Ectodermal cell (in vitro differentiated cells): ENCODE results near the gene KCNH6.

Experiments
- H3K27ac ChIP-seq: 2 replicates; pipeline ENCODE4 v1.7.0; 2013; ENCODE audit warnings: mild to moderate bottlenecking, low read depth, low read length; ENCODE audit not compliant: insufficient read depth, poor library complexity, severe bottlenecking
- H3K27me3 ChIP-seq: 2 replicates; pipeline ENCODE4 v1.7.0; 2013; ENCODE audit warnings: mild to moderate bottlenecking, low read length; ENCODE audit not compliant: insufficient read depth, control insufficient read depth, poor library complexity, severe bottlenecking
- H3K36me3 ChIP-seq: one replicate; pipeline ENCODE4 v1.7.0; 2013; ENCODE audit warnings: low read length; ENCODE audit not compliant: control insufficient read depth, insufficient read depth
- H3K4me1 ChIP-seq: one replicate; pipeline ENCODE4 v1.7.0; 2013; ENCODE audit warnings: low read length; ENCODE audit not compliant: control insufficient read depth, insufficient read depth
- H3K4me3 ChIP-seq: 2 replicates; pipeline ENCODE4 v1.7.0; 2013; ENCODE audit warnings: low read depth, low read length, control low read depth; ENCODE audit not compliant: insufficient read depth
- H3K9me3 ChIP-seq: 2 replicates; pipeline ENCODE4 v1.7.0; 2013; ENCODE audit warnings: mild to moderate bottlenecking, low read length, moderate library complexity; ENCODE audit not compliant: control insufficient read depth
- WGBS, 2 experiments: methylation state at CpG; one replicate each; pipeline ENCODE4 v1.1.7; 2013; ENCODE audit warnings: missing lambda C conversion rate in 2 of 2; 5-methylcytosine and 5-hydroxymethylcytosine counted together

KCNH6 gene

DNA sequence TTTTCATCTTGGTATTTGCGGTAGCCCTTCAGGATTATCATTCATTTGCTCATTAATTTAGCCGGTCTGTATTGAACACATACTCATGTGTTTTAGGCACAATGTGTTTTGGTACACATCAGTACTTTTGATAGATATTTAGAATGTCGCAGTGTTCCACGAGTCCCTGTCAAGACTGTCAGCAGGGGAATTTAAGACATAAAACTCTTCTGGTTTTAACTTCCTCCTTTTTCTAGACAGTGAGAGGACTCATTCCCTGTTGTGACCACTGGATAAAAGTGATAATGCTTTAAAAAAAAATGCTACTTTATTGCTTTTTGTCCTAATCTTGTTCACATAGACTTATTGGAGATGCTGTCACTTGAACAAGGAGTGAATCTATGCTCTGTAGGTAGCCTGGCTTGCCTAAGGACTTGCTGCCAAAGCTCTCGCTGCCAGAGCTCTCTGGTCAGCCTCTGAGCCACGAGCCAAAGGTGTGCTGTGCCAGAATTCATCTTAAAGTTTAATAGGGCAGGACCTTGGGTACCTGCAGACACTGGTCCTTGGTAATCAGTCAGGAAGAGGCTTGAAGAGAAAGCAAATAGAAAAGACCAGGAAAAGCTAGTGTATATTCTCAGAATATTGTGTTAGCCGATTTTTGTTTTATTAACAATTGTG, 32.5 kb downstream of the KCNH6 start:
- WGBS, 2 experiments, result 95% methylated on average over 7 of the region's 7 CpGs
- H3K27me3 ChIP-seq, result no peaks in the 10 kb centered on the region
- H3K4me3 ChIP-seq, result no peak overlapping the region
- no peak overlapping the region for H3K27ac ChIP-seq
- peaks cover 4% of the 10 kb centered on the region for H3K4me1 ChIP-seq
- no peaks in the 10 kb centered on the region for H3K9me3 ChIP-seq
- no peaks in the 10 kb centered on the region for H3K36me3 ChIP-seq

DNA sequence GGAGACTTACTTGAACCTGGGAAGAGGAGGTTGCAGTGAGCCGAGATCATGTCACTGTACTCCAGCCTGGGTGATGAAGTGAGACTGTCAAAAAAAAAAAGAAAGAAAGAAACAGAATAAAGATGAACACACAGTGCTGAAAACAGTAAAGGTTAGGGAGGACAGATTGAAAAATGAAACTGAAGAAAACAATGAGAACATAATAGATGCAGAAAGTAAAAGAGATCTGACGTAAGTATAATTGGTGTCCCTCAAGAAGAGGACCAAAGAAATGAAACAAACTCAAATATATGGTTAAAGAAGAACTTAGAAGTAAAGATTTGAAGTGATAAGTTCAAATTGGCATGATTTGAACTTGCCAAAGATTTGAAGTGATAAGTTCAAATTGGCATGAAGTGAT, 34.3 kb downstream of the KCNH6 start:
- Histone ChIP-seq H3K4me1 (no peaks in the 10 kb centered on the region), H3K9me3 (no peaks in the 10 kb centered on the region), H3K27ac (no peak overlapping the region), H3K27me3 (no peaks in the 10 kb centered on the region), H3K4me3 (no peak overlapping the region), H3K36me3 (no peaks in the 10 kb centered on the region)
- WGBS, 2 experiments, result 95 to 96% methylated on average over 2 of the region's 2 CpGs

DNA sequence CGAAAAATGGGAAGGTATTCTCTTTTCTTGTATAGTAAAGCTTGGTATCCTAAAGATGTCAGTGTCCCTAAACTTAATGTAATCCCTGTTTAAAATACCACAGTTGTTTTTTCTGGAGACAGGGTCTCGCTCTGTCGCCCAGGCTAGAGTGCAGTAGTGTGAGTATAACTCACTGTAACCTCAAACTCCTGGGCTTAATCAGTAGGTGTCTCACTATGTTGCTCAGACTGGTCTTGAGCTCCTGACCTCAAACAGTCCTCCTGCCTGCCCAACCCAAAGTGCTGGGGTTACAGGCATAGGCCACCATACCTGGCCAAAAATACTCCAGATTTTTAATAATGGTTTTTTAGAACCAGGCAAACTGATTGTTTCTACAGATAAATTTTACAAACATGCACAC, 35.3 kb downstream of the KCNH6 start:
- H3K27me3 ChIP-seq, result no peaks in the 10 kb centered on the region
- 97 to 98% methylated on average over 3 of the region's 3 CpGs for WGBS, 2 experiments
- H3K27ac ChIP-seq, result no peak overlapping the region
- H3K36me3 ChIP-seq, result no peaks in the 10 kb centered on the region
- no peak overlapping the region for H3K4me3 ChIP-seq
- H3K9me3 ChIP-seq, result no peaks in the 10 kb centered on the region
- no peaks in the 10 kb centered on the region for H3K4me1 ChIP-seq

DNA sequence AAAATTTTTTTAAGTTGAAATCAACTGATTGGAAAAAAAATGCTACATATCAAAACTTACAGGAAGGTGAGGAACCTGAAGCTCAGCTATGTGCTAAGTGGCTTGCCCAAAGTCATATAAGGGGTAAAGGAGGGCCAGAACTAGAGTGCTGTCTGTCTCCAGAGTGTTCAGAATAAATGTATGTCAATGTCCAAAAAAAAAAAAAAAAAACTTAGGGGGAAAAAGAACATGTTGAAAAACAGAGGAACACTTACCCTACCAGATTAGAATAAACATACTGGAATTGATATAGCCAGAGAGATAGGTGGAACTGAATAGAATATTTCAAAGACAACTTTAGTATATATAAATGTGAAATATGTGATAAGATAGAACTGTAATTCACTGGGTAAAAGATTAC, 38.7 kb downstream of the KCNH6 start:
- Histone ChIP-seq H3K4me1 (no peaks in the 10 kb centered on the region), H3K4me3 (no peak overlapping the region), H3K9me3 (no peaks in the 10 kb centered on the region), H3K27me3 (no peaks in the 10 kb centered on the region), H3K36me3 (no peaks in the 10 kb centered on the region), H3K27ac (no peak overlapping the region)

DNA sequence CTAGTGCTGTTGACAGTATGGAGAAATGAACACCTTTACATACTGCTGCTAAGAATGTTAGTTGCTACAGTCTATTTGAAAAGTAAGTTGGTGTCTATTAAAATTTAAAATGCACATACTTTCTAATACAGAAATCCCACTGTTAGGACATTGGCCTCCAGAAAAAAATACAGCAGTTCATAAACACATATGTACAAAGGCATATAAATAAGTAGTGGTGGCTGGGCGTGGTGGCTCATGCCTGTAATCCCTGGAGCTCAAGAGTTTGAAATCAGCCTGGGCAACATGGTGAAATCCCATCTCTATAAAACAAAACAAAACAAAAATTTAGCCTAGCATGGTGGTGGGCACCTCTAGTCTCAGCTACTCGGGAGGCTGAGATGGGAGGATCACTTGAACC, 40.2 kb downstream of the KCNH6 start:
- Histone ChIP-seq H3K4me1 (no peaks in the 10 kb centered on the region), H3K27me3 (no peaks in the 10 kb centered on the region), H3K9me3 (no peaks in the 10 kb centered on the region), H3K36me3 (no peaks in the 10 kb centered on the region), H3K4me3 (no peak overlapping the region), H3K27ac (no peak overlapping the region)
- WGBS, 2 experiments, result 96 to 100% methylated on average over 2 of the region's 2 CpGs

DNA sequence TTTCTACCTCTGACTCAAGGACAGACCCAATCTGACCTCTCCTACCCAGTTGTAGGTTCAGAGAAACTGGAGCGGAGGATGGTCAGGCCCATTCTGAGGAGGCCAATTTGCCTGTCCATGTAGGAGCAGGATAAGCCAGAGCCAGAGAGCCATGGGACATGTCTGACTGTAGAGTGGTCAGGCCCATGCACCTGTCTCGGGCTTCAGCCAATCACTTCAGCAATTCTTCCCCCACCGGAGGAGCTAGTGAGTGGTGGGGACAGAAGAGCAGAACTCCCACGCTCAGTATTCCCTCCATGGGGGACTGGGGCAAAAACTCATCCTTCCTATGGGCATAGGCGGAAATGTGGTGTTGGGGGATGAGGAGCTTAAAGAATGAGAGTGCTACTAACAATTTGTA, 41.4 kb downstream of the KCNH6 start:
- Histone ChIP-seq H3K4me1 (no peaks in the 10 kb centered on the region), H3K27ac (no peak overlapping the region), H3K27me3 (no peaks in the 10 kb centered on the region), H3K4me3 (no peak overlapping the region), H3K36me3 (no peaks in the 10 kb centered on the region), H3K9me3 (no peaks in the 10 kb centered on the region)
- WGBS, 2 experiments, result 90 to 95% methylated on average over 5 of the region's 5 CpGs

DNA sequence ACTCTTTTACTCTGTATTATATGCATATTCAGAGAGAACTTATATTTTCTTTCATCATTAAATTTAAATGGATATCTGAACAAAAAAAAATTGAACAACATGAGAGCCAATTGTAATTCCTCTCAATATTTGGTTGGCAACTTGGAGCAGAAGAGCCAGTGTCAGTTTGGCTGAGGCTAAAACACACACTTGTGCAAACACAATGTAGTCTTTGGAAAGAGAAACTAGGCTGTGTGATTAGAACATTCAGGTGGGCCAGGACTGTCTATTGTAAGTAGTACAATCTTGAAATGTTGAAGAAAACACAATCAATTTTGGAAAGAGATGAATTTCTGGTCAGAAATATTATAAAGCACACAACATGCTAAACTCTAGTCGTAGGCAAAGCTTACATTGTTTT, 44.1 kb downstream of the KCNH6 start:
- Histone ChIP-seq H3K27me3 (no peaks in the 10 kb centered on the region), H3K36me3 (no peaks in the 10 kb centered on the region), H3K4me1 (no peaks in the 10 kb centered on the region), H3K27ac (no peak overlapping the region), H3K4me3 (no peak overlapping the region), H3K9me3 (no peaks in the 10 kb centered on the region)
- 96 to 100% methylated on average over 1 of the region's 1 CpG for WGBS, 2 experiments

DNA sequence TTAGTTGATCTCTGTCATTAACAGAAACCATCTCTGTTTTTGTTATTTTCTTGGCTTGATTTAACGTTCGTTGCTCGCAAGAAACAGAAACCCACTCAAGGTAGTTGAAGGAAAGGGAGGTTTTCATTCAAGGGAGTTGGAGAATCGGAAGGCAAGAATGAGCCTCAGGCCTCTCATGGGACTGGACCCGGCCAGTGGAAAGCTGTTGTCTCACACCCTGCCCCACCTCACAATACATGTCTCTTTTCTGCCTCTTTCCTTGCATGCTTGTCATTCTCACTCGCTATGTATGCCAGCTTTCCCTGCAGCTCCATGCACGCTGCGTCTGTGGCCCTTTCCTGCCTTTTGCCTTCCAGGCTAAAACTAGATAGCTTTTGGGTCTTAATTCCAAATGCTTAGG, 45.4 kb downstream of the KCNH6 start:
- Histone ChIP-seq H3K27me3 (no peaks in the 10 kb centered on the region), H3K4me1 (no peaks in the 10 kb centered on the region), H3K36me3 (no peaks in the 10 kb centered on the region), H3K9me3 (no peaks in the 10 kb centered on the region), H3K4me3 (no peak overlapping the region), H3K27ac (no peak overlapping the region)
- WGBS, 2 experiments, result 91 to 94% methylated on average over 8 of the region's 8 CpGs

DNA sequence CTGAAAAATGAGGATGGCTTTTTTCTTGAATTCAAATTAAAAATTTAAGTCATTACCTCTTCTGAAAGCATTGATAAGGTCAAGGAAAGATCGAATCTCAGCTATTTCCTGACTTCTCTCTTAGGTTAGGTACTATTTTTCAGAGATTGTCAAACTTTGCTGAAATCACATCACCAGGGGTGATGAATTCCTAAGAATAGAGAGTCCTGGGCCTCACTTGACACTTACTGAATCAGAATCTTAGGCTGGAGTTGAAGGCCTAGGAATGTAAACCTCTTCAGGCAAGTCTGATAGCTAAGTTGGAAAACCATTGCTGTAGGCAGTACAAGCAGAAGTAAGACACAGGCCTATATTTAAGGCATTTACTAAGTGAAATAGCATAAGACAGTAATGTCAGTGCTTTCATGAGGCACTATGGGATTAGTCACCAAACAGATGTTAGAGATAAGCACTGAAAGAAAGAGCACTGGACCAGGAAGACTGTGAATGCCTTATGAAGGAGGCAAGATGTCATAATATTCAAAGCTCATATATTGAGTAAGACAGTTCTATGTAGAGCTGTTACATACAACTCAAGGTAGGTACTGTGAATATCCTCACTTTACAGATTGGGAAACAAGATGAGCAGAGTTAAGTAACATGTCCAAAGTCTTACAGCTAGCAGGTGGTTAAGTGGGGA, 48.6 kb downstream of the KCNH6 start:
- Histone ChIP-seq H3K9me3 (no peaks in the 10 kb centered on the region), H3K27ac (no peak overlapping the region), H3K4me3 (no peak overlapping the region), H3K4me1 (no peaks in the 10 kb centered on the region), H3K27me3 (no peaks in the 10 kb centered on the region), H3K36me3 (no peaks in the 10 kb centered on the region)
- WGBS, 2 experiments, result 96 to 100% methylated on average over 1 of the region's 1 CpG

DNA sequence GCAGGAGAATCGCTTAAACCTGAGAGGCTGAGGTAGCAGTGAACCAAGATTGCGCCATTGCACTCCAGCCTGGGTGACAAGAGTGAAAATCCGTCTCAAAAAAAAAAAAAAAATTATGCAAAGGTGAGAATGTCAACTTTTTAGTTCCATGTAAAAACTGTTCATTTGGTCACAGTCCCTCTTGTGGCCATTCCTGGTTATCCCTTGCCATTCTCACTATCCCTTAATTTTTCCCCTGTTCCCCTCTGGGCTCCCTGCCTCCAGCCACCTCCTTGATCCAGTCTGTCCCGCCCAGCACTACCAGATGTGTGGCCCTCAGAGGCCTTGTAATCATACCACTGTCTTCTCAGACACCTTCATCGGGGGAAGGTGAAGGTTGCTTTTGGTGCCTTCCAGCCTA, 50.5 kb downstream of the KCNH6 start:
- Histone ChIP-seq H3K27ac (no peak overlapping the region), H3K36me3 (no peaks in the 10 kb centered on the region)

More for the DNA sequence above, 50.5 kb downstream of the KCNH6 start:
- Histone ChIP-seq H3K9me3 (no peaks in the 10 kb centered on the region), H3K4me3 (no peak overlapping the region), H3K4me1 (no peaks in the 10 kb centered on the region), H3K27me3 (no peaks in the 10 kb centered on the region)
- 84 to 86% methylated on average over 5 of the region's 5 CpGs for WGBS, 2 experiments
